ENCODE results near the gene COL24A1.

GRCh38 chr1:86155807-86156565 lies 586 bp downstream of the COL24A1 start:
- TF ChIP-seq, protein P1, sequence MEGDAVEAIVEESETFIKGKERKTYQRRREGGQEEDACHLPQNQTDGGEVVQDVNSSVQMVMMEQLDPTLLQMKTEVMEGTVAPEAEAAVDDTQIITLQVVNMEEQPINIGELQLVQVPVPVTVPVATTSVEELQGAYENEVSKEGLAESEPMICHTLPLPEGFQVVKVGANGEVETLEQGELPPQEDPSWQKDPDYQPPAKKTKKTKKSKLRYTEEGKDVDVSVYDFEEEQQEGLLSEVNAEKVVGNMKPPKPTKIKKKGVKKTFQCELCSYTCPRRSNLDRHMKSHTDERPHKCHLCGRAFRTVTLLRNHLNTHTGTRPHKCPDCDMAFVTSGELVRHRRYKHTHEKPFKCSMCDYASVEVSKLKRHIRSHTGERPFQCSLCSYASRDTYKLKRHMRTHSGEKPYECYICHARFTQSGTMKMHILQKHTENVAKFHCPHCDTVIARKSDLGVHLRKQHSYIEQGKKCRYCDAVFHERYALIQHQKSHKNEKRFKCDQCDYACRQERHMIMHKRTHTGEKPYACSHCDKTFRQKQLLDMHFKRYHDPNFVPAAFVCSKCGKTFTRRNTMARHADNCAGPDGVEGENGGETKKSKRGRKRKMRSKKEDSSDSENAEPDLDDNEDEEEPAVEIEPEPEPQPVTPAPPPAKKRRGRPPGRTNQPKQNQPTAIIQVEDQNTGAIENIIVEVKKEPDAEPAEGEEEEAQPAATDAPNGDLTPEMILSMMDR (conservative IDR thresholded peaks at IDR 0.05; ENCODE audit: low read depth, low read length), result no peak
- no peak for TF ChIP-seq EZH2 (IDR thresholded peaks at IDR 0.05; ENCODE audit: borderline replicate concordance, low read depth, low read length, poor library complexity, severe bottlenecking)

Measured in A673 (cell line).